Ishikawa (cell line): ENCODE data around the gene ZNF45.

ENCODE experiments used
- CEBPB ChIP-seq: IDR thresholded peaks from 2 replicates; pipeline ENCODE4 v1.6.1; 2012
- CREB1 ChIP-seq: IDR thresholded peaks from 2 replicates; pipeline ENCODE4 v1.6.1; 2012; ENCODE audit warnings: low read depth
- EGR1 ChIP-seq: IDR thresholded peaks from 2 replicates; pipeline ENCODE4 v1.6.1; 2012
- EP300 ChIP-seq: IDR thresholded peaks from 2 replicates; pipeline ENCODE4 v1.6.1; 2012; ENCODE audit warnings: borderline replicate concordance
- FOXM1 ChIP-seq: IDR thresholded peaks from 2 replicates; pipeline ENCODE4 v1.6.1; 2012; ENCODE audit warnings: low read depth, borderline replicate concordance
- NFIC ChIP-seq: IDR thresholded peaks from 2 replicates; pipeline ENCODE4 v1.6.1; 2012
- RAD21 ChIP-seq: IDR thresholded peaks from 2 replicates; pipeline ENCODE4 v1.6.1; 2012; ENCODE audit warnings: low read depth
- REST ChIP-seq: IDR thresholded peaks from 2 replicates; pipeline ENCODE4 v1.6.1; 2012; ENCODE audit warnings: low read depth, mild to moderate bottlenecking
- TAF1 ChIP-seq: IDR thresholded peaks from 2 replicates; pipeline ENCODE4 v1.6.1; 2012; ENCODE audit warnings: low read depth, mild to moderate bottlenecking
- TCF12 ChIP-seq: IDR thresholded peaks from 2 replicates; pipeline ENCODE4 v1.6.1; 2012; ENCODE audit warnings: low read depth
- TEAD4 ChIP-seq: IDR thresholded peaks from 2 replicates; pipeline ENCODE4 v1.6.1; 2012
- USF1 ChIP-seq: IDR thresholded peaks from 2 replicates; pipeline ENCODE4 v1.6.1; 2012
- YY1 ChIP-seq: IDR thresholded peaks from 2 replicates; pipeline ENCODE4 v1.6.1; 2012; ENCODE audit warnings: low read depth
- ZBTB7A ChIP-seq: IDR thresholded peaks from 2 replicates; pipeline ENCODE4 v1.6.1; 2012; ENCODE audit warnings: low read depth
- TF ChIP-seq, protein P1 (sequence below): IDR thresholded peaks from 2 replicates; pipeline ENCODE4 v1.6.1; 2012

The ZNF45 gene

GRCh38 chr19:43934985-43935708, at the start of gene ZNF45:
TSS of gene ZNF45 (minus strand) at chr19:43935282. CDS start at chr19:43922185, 13,097 bp downstream.
- peak; percentile 52 for TF ChIP-seq TAF1
- no peak for TF ChIP-seq REST
- TF ChIP-seq ZBTB7A: 0 out of 2 replicates have a peak, but pooled peaks have one; percentile 24
- no peak for TF ChIP-seq YY1
- TF ChIP-seq, protein P1, sequence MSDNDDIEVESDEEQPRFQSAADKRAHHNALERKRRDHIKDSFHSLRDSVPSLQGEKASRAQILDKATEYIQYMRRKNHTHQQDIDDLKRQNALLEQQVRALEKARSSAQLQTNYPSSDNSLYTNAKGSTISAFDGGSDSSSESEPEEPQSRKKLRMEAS: peak; percentile 54; the same call in 1 of the 2 replicates
- TF ChIP-seq EGR1: 0 out of 2 replicates have a peak, but pooled peaks have one; percentile 25

GRCh38 chr19:43984687-43985000, 49.6 kb upstream of the ZNF45 start:
- no peak for TF ChIP-seq TCF12
- TF ChIP-seq ZBTB7A: no peak
- no peak for TF ChIP-seq TEAD4
- TF ChIP-seq EP300: no peak
- TF ChIP-seq CREB1: no peak
- TF ChIP-seq TAF1: no peak
- no peak for TF ChIP-seq CEBPB
- TF ChIP-seq USF1: no peak
- TF ChIP-seq, protein P1: no peak
- no peak for TF ChIP-seq FOXM1

DNA sequence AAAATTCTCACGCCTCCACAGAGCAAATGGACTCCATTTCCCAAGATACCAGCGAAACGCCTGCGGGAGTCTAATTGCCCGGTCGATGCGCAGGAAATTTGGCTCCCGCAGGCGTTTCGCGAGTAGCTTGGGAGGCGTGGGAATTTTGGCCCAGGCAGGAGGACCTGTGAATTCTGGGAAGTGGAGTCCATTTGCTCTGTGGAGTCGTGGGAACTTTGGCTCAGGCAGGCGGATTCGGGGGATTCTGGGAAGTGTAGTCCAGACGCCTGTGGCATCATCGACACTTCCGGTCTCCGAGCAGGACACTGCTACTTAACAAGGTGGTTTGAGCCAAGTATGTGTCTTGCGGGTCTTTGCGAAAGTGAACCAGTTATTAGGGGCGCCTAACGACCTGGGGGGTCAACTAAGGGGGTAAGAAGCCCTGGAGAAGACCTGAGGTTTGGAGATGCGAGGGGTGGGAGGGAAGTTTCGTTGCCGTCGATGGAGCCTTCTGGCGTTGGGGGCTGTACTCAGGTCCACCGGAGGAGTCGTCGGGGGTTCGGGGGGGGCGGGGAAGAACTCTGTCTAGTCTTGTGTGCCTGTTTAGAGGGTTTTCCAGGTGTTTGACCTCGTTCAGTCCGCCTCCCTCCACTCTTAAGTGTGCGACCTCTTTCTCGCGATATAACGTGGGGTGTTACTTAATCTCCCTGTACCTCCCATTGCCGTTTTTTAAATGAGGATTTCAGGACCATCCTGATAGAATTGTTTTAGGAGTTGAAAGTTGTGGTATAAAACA, 49.0 kb upstream of the ZNF45 start, which contains the start of gene ZNF155:
Gene ZNF155, plus strand, starts transcription at position 277 of the 775 bp plus-strand sequence. CDS start 4,356 bp downstream, outside the sequence.
- TF ChIP-seq USF1 (0 out of 2 replicates have a peak, but pooled peaks have one; percentile 9), FOXM1 (no peak), EGR1 (no peak), NFIC (peak; percentile 79), TAF1 (peak; percentile 51; the same call in 1 of the 2 replicates), RAD21 (no peak), CEBPB (no peak), EP300 (no peak), YY1 (peak; percentile 74), TCF12 (peak; percentile 27; the same call in 1 of the 2 replicates), ZBTB7A (no peak)
- TF ChIP-seq, protein P1: no peak

DNA sequence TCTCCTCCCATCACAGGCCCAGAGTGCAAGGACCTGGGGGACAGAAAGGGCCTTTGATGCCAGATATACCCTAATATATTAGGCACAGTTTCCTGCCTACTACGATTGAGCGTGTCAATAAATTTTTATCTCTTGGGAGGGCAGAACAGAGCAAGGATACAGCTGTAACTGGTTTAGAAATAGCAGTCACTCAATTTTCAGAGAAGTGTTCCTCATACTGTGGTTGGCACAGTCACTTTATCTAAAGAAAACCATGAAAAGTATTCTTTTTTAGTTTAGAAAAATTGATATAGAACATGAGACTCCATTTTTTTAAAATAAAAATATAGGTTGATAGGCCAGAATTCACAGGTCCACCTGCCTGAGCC, 48.4 kb upstream of the ZNF45 start:
- TF ChIP-seq EP300: no peak
- TF ChIP-seq FOXM1: no peak
- TF ChIP-seq USF1: no peak
- TF ChIP-seq CREB1: no peak

GRCh38 chr19:43976732-43977131, 41.6 kb upstream of the ZNF45 start:
- no peak for TF ChIP-seq CREB1
- no peak for TF ChIP-seq YY1
- no peak for TF ChIP-seq FOXM1

DNA sequence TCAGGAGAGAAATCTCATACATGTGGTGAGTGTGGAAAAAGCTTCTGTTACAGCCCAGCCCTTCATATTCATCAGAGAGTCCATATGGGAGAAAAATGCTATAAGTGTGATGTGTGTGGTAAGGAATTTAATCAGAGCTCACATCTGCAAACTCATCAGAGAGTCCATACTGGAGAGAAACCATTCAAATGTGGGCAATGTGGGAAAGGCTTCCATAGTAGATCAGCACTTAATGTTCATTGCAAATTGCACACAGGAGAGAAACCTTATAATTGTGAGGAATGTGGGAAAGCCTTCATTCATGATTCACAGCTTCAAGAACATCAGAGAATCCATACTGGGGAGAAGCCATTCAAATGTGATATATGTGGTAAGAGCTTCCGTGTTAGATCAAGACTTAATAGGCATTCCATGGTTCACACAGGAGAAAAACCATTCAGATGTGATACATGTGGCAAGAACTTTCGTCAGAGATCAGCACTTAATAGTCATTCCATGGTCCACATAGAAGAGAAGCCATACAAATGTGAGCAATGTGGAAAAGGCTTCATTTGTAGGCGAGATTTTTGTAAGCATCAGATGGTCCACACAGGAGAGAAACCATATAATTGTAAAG, 31.1 kb upstream of the ZNF45 start:
- TF ChIP-seq, protein P1: no peak
- TF ChIP-seq YY1 (no peak), USF1 (no peak), EP300 (no peak), NFIC (no peak), RAD21 (no peak), TCF12 (no peak), EGR1 (no peak), TAF1 (no peak), FOXM1 (no peak), TEAD4 (no peak), REST (no peak)
